HCT116 (cell line): ENCODE results near the gene RNF13.
"Not testable (repeated sequence)": the region's sequence is repeated elsewhere in the genome, so short reads cannot be mapped to it uniquely, and the experiment has no call there.

Source experiments
- CTCF ChIP-seq, 3 experiments: fragments of 200-600 bp in 1 of 3; sonication (generic) in 1 of 3; IDR thresholded peaks in 2 of 3; conservative IDR thresholded peaks in 1 of 3; 2 replicates each; pipeline ENCODE4 v1.5.1; 2012 to 2017; ENCODE audit warnings: low read depth in 2 of 3, low read length in 2 of 3, antibody characterized with exemption in 1 of 3, borderline replicate concordance in 1 of 3, control low read depth in 1 of 3, mild to moderate bottlenecking in 1 of 3, mixed read lengths in 1 of 3, mixed run types in 1 of 3, moderate library complexity in 1 of 3; ENCODE audit not compliant: insufficient read depth in 1 of 3
- JUND ChIP-seq: IDR thresholded peaks from 2 replicates; pipeline ENCODE4 v1.6.1; 2012
- MAX ChIP-seq: IDR thresholded peaks from 2 replicates; pipeline ENCODE4 v1.6.1; 2012
- ZBTB33 ChIP-seq: IDR thresholded peaks from 2 replicates; pipeline ENCODE4 v1.6.1; 2011; ENCODE audit warnings: mild to moderate bottlenecking, low read length, moderate library complexity; ENCODE audit not compliant: insufficient replicate concordance; ENCODE audit errors: extremely low read depth
- ZNF274 ChIP-seq: fragments of 200-500 bp; sonication (Bioruptor generic); IDR thresholded peaks from 2 replicates; pipeline ENCODE4 v1.6.1; 2014; ENCODE audit warnings: mild to moderate bottlenecking, low read depth, low read length, inconsistent platforms

- not testable (repeated sequence) for TF ChIP-seq CTCF (IDR thresholded peaks at IDR 0.05 in 2 of 3, conservative IDR thresholded peaks at IDR 0.05 in 1 of 3; ENCODE audit: borderline replicate concordance in 1 of 3, insufficient read depth in 1 of 3, low read depth in 2 of 3, low read length in 2 of 3); ZNF274; JUND; MAX; ZBTB33
Measured at GRCh38 chr3:149884848-149885247, 71.8 kb downstream of the RNF13 start.
